GM21390 (cell line): Measurements from ENCODE around the gene RHOT1.
"Not testable (repeated sequence)": the region's sequence is repeated elsewhere in the genome, so short reads cannot be mapped to it uniquely, and the experiment has no call there.

Experiments used
- ATAC-seq: cut with Tn5 transposase; IDR thresholded peaks from one replicate; pipeline ENCODE4 v1.9.1; 2021; ENCODE audit not compliant: unreplicated experiment

RHOT1 gene

DNA sequence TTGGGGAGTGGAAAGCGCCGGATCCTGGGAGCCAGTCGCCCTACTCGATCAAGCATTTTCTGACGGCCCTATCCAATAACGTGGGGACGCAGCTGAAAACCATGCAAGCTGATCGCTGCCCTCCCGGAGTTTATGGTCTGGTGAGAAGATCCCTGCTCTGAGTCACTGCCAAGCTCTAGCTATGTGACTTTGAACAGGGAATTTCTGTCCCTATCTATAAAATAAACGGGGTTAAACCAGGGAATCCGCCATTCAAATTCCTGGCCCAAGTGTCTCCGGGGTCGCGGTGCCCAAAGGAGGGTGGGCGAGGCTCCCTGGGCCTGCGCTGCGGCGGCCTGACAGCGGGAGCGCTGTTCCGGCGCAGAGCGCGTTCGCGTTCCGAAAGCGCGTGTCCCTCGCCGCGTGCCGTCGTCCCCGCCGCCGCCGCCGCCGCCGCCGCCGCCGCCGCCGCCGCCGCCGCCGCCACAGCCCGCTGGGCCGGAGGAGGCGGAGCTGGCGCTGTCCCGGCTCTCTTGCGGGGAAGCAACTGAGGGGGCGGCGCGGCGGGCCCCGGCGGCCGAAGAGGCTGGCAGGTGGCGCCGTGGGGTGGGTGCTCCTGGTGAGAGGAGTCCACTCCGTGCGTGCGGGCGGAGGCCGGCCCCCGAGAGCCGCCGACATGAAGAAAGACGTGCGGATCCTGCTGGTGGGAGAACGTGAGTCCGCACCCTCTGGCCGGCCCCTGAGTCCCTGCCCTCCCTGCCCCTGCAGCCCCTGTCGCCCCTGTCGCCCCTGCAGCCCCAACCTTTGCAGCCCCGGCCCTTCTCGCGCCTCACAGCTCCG lies at the start of gene RHOT1:
RHOT1 (plus strand) TSS at position 465 of the 819 bp plus-strand sequence; CDS start at position 656, 191 bp downstream.
- peak; percentile 69 for ATAC-seq

DNA sequence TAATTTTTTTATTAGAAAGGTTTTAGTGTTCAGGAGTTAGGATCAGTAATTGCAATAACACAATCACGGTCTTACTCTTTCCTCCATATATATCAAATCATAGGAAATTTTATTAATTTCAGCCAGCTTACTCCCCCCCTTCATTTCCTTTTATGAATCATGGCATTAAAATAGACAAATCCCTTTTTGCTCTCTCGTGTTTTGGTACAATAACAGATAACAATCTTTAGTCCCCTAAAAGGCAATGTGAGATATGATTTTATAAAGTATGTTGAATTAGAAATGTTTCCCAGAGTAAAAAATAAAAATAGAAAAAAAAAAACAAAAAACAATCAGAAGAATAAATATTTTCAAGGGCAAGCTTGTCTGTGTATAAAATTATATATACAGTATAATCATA lies 42.6 kb upstream of the RHOT1 start:
- ATAC-seq: no peak

DNA sequence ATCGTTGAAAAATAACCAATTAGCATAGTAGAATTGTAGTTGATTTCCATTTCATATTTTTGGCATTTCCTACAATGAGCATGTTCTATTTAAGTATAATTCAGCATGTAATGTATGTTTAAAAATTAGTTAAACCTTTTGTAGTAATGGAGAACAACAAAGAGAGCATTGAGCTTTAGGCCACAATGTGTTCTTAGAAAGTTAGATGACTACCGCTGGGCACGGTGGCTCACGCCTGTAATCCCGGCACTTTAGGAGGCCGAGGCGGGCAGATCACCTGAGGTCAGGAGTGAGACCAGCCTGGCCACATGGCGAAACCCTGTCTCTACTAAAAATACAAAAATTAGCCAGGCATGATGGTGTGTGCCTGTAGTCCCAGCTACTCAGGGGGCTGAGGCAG lies 42.0 kb upstream of the RHOT1 start:
- not testable (repeated sequence) for ATAC-seq

DNA sequence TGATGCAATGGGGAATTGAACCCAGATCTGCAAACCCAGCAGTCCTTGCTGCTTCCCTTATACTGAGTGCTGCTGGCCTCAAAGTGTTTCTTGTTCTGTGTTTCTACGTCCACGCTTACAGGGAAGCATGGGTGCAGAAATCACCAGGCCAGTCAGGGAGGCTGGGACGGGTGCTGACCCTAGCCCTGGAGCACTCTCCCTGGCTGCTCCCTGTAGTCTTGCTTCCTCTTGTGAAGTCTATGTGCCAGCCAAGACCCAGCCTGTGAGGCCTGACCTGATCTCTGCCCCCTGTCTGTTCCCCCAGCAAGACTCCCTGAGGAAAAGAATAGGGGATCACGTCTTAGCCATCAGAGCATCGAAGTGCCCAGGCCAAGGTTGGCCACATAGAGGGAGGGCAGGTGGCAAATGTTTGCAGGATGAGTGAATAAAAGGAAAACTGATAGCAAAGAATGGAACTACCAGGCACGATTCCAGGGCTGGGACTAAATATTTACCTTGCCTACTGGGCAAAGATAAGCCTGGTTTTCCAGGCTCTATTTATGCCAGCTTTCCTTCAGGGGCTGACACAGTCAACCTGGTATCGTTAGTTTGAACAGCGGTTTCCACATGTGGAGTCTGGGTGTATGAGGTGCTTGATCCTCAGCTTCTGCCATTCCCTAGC lies 41.2 kb upstream of the RHOT1 start:
- no peak for ATAC-seq

DNA sequence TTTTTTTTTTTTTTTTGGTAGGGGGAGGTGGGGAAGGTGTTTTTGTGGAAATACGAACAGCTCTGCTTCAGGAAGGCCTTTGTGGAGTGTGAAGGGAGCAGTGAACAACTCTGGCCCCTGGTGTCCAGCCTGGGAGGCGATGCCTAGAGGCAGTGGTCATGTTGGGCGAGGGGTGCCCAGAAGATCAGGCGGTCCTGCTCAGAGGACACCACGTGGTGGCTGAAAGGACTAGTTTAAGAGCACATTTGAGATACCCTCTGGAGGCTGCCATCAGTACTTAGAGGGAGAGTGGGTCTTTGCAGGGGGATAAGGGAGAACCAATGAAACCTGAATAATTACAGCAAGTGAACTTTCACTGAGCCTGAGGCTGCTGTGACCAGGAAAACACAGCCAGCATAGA lies 40.1 kb upstream of the RHOT1 start:
- ATAC-seq: no peak

DNA sequence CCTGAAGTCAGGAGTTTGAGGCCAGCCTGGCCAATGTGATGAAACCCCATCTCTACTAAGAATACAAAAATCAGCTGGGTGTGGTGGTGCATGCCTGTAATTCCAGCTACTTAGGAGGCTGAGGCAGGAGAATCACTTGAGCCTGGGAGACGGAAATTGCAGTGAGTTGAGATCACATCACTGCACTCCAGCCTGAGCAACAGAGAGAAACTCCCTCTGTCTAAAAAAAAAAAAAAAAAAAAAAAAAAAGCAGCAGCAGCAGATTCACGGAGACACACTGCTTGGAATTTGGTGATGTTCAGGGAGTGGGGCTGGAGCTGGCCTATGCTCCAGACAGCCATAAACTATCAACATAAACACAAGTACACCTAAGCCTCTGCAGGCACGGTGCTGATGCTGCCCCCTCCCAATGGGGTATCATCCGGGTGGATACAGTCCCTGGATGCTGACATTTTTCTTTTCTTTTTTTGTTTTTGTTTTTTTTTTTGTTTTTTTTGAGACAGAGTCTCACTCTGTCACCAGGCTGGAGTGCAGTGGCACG lies 39.6 kb upstream of the RHOT1 start:
- ATAC-seq: no peak

DNA sequence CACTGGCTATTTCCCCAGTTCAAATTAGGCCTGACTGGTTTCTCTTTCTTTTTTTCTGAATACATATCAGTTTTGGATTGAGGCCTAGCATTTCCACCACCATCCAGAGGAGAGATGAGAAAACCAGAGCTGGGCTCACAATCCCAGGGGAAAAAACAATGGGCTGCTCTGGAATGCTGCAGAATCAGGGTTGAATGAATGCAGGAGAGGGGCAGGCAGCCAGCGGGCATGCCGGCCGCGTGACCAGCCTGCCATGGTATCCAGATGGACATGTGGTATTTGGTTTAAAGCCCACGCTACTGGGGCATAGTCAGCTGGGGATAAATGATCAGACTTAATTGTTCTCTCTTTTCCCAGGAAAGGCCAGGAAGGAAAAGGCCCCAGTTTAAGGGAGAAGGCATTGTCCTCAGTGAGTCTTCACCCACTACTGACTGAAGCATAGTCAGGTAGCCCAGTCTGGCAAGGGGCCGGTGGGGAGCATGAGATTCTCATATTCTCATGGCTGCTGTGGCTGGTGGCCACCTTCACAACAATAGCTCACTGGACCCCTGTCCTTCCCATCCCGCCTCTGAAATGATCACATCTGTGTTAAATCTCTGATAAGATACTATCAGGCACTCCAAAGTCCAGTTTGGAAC lies 38.7 kb upstream of the RHOT1 start:
- no peak for ATAC-seq

DNA sequence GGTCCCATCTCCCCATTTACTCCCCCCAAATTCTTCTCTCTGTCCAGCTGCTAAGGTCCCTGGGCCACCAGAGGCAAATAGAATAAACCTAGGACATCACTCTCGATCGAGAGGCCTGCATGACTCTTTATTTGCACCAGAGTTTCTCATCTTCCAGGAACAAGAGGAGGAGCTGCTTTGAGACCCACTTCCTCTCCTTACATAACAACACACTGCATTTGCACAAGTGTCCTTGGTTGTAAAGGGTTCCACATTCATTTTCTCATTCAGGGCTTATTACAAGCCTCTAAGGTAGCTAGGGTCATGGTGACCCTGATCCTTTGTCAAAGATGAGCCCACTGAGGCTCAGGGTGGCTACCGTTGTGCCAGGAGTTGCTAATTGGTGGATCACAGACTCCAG lies 38.1 kb upstream of the RHOT1 start:
- ATAC-seq: no peak

DNA sequence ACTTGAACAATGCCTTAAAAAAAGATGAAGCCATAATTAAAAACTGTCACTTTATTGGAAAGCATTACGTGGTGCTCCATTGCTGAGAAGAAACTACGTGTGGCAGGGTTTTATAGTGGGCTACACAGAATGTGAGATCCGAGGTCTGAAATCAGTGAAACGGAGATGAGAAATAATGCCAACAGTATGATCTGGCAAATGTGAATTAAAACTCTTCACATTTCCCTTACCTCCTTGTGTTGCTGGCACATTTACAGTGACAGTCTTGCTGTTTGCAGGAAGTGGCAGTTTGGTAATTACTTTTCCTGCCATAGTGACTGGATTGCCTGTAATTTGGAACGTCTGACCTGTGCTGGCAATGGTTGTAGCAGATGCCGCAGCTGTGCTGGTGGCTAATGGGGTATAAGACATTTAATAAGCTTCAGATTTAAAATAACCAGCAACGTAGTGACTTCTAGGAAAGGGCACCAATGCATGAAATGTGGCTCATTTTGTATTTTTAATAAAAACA lies 35.8 kb upstream of the RHOT1 start:
- ATAC-seq: not testable (repeated sequence)

DNA sequence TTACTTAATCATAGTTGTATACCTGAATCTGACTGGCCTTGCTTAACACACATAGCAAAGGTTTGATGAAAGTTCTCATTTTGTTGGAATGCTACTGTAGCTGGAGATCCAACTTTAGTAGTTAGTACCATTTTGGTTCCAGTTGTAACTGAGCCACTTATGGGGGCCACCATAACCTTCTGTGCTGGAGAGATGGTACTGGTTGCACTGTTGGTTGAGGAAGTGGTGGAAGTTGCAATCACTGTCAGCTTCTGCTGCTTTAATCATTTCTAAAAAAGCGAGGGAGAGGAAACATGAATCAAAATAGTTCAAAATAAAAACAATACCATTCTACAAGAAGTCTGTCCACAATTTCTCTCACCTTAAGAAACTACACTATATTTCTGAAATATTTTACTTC lies 35.1 kb upstream of the RHOT1 start:
- ATAC-seq: not testable (repeated sequence)

DNA sequence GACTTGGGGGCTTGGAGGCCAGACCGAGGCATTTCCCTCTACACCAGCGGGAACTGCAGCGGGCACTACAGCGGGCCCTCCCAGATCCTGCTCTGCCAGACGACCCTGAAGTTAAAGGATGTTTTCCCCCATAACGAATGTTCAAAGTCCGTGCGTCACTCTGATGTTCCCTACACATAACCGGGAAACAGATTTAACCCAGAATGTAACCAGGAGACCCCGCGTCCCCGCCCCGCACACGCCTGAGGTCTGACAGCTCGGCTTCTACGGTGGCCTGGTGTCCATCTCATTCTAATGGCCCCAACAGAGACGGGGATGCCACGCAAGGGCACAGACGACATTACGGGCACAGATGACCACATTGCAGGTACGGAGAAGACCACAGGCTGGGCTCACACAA lies 31.7 kb upstream of the RHOT1 start:
- no peak for ATAC-seq

DNA sequence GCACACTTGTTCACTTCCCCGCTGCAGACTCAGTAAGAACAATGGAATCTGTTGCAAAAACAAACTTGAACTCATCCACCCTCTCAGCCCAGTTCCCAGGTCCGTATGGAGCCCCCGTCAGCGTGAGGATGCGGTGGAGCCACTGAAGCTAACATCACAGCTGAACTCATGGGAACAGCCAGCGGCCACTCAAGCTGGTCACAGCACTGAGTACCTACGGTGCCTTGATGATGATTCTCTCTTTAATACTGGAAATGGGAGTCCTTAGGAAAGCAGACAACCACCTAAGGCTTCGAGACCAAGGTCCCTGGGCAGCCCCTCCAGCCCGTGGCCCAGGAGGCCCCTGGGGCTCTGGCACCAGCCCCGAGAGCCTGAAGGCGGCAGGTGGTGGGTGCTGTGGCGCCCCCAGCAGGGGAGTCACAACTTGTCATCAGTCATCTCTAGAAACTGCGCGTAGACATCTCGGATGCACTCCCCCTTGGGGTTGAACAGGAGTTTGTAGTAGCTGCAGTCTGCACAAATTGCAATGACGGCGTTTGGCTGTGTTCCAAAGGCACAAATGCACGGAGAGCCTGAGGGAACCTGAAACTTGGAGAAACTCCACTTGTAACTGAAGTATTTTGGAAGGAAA lies 31.0 kb upstream of the RHOT1 start:
- ATAC-seq: no peak

DNA sequence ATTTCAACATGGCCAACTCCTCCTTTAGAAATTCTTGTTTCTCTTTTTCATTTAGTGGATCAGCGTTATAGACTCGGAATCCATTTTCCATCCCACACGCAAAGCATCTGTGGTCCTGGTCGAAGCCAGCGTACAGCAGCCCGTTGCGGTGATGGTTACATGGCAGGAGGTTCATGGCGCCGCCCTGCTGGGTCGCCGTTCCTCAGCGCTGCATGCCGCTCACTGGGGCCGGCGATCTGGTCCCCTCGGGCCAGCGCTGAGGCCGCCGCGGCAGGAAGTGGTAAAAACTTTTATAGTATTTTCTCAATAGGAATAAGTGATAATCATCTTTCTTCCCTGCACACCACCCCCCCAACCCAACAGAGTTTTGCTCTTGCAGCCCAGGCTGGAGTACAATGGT lies 29.9 kb upstream of the RHOT1 start:
- ATAC-seq: no peak

DNA sequence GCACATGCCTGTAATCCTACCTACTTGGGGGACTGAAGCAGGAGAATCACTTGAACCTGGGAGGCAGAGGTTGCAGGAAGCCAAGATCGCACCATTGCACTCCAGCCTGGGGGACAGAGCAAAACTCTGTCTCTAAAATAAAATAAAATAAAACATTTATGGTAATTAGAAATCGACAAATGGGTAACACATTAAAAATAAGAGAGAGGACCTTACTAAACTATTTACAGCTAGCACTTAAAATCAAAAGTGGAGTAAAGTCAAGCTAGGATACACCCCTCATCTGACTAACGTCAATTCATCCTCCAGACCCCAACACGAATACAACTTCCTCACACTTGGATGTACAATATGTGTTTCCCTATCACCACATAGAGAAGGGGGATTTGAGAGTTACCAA lies 27.8 kb upstream of the RHOT1 start:
- no peak for ATAC-seq

DNA sequence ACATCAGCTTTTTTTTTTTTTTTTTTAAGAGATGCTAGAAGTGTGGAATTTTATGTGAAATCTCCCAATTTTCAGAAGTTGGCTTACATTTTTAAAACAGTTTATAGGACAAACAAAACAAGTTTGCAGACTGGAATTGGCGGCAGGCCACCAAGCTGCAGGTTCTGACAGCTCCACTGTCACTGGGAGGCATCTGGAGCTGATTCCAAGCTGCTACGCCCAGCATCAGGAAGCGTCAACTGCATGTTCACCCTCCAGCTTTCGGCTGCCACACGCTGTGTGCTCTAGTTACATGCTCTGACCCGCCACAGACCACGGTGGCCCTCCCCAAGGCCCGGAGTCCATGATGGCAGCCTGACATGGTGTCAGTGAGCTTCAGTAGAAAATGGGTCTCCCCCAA lies 26.8 kb upstream of the RHOT1 start:
- ATAC-seq: not testable (repeated sequence)

DNA sequence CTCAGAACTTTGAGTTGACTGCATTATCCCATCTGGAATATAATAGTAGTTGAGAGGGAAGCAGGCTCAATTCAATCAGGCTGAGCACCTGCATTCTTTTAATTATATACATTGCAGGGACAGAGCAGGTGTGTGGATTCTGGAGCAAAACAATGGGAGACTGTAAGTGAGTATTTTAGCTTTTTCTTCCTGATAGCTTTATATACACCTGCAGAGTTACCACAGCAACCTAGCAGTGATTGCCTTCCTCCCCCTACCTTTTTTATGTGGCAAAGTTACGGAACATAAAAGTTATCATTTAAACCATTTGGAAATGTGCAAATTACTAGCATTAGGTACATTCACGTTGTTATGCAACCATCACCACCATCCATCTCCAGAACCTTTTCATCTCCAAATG lies 25.4 kb upstream of the RHOT1 start:
- ATAC-seq: no peak

DNA sequence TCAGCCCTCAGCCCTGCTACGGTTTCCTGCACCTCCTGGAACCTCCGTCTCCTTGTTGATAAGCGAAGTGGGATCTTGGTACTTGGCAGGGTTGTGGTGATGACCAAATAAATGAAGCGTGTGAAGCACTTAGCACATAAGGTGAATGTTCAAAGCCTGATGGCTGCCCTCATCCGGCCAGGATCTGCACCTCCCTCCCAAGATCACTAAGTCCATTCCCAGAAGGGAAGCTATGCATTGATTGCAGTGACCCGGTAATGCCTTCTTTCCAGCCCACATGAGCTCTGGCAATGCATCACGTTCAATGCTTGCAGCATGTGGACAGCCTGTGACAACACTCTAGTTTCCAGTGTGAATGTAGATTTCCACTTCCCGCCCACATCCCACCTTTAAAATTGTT lies 24.9 kb upstream of the RHOT1 start:
- ATAC-seq: no peak

DNA sequence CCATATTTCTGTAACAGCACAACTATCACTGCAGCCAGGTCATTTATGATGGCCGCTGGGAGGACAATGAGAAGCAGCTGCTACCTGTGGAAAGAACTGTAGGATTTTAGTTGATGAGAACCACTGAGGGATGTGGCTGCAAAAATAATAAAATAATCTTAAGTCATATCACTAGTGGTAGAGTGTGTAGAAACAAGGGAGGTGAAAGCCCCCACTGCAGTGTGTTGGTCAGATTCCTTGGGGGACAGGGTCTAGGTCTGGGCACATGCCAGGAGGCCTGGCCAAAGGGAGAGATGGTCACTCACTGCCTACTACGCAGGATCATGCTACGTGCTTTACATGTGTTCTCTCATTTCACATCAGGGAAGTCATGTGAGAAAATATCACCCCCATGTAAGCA lies 24.2 kb upstream of the RHOT1 start:
- not testable (repeated sequence) for ATAC-seq

DNA sequence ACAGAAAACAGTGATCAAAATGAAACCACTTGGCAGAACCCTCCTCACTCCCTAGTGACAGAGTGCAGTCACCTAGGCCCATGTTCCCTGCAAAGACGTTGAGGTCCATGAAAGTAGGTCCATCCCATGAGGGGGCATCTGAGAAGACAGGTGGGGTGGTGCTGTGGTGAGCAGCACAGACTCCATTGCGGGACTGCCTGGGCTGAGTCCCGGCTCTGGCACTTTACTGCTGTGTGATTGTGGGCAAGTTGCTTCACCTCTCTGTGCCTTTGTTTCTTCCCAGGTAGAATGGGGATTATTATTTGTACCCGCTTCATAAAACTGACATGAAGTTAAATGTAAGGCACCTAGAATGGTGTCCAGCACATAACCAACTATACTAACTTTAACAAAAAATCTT lies 23.5 kb upstream of the RHOT1 start:
- no peak for ATAC-seq

DNA sequence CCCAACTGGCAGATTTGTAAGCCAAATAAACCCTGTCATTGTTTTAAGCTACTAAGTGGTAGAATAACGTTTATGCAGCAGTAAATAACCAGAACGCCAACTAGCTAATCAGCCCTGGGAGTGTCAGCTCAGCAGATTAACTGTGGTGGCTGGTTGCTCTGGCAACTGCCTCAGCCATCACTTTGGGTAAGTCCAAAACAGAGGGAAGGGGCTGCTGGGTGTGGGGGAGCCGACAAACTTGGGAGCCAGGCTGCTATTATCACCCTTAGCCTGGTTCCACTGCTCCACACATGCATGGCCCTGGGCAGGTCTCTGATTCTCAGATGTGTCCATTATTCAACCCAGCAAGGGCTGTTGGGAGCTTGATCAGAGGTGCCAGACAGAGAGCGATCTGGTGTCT lies 22.2 kb upstream of the RHOT1 start:
- ATAC-seq: no peak

DNA sequence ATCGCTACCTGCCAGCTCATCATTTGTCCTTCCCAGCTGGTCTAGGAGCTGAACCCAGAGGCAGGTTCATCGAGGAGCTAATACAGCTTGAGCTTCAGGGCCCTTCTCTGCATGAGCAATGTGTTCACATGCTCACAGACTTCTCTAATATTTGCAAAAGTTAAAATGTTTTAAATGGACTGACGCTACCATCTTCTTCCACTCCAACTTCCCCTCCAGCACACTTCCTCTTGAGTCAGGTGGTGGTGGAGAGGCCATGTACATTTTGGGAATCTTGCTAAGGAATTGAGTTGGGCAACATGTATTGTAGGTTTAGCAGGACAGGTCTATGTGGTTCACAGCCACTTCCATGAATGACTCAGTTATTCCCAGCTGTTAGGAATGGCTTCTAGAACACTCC lies 21.6 kb upstream of the RHOT1 start:
- no peak for ATAC-seq
